ENCODE measurements around the gene NT5DC3. TPM values are rescaled to one million over a fixed set of nuclear protein-coding genes. Genes with fewer than 3 reads are reported as not detected.

Gene NT5DC3
- total and polyA plus RNA-seq, 2 donors (not counting 3 experiments of a cell fraction or from before 2014, with no cell fraction given), result 1.5 to 6.7 TPM

- CTCF ChIA-PET, result interaction anchor here (2.1 to 2.3 kb wide), 2 partner anchors 10 to 14 kb away, joined by 4 to 12 read pairs; no protein-coding TSS in a partner anchor
- H3K4me2 ChIP-seq (ENCODE audit: insufficient read depth, low read length), result no peak overlapping the region
- intact Hi-C loops (cut with micrococcal nuclease), result loop anchor here (5.0 kb wide), 1 partner anchor 76 kb away; no protein-coding TSS in a partner anchor
- no peak for FAIRE-seq
- H3K27me3 ChIP-seq (ENCODE audit: control insufficient read depth in 2 of 2, insufficient read depth in 2 of 2, low read length in 2 of 2), result no peaks in the 10 kb centered on the region
- H3K9me3 ChIP-seq (replicated peaks; ENCODE audit: control insufficient read depth, insufficient read depth, low read length), result no peaks in the 10 kb centered on the region
- TF ChIP-seq POLR2AphosphoS5 (IDR thresholded peaks at IDR 0.05; ENCODE audit: insufficient read depth, low read depth, low read length) (no peak), MYC (IDR thresholded peaks at IDR 0.05; ENCODE audit: low read depth, low read length) (no peak), EZH2 (IDR thresholded peaks at IDR 0.05; ENCODE audit: borderline replicate concordance, low read depth, low read length, severe bottlenecking) (no peak), FOS (IDR thresholded peaks at IDR 0.05; ENCODE audit: borderline replicate concordance, insufficient read depth, low read length) (no peak), GATA2 (IDR thresholded peaks at IDR 0.05; ENCODE audit: insufficient read depth, insufficient read length, low read depth, low read length) (no peak), JUN (IDR thresholded peaks at IDR 0.05; ENCODE audit: borderline replicate concordance, insufficient read depth, insufficient read length, low read depth) (no peak), POLR2A (IDR thresholded peaks at IDR 0.05; ENCODE audit: low read depth, low read length) (no peak), MAX (IDR thresholded peaks at IDR 0.05; ENCODE audit: insufficient read depth, insufficient read length) (no peak)
- TF ChIP-seq, protein P1, sequence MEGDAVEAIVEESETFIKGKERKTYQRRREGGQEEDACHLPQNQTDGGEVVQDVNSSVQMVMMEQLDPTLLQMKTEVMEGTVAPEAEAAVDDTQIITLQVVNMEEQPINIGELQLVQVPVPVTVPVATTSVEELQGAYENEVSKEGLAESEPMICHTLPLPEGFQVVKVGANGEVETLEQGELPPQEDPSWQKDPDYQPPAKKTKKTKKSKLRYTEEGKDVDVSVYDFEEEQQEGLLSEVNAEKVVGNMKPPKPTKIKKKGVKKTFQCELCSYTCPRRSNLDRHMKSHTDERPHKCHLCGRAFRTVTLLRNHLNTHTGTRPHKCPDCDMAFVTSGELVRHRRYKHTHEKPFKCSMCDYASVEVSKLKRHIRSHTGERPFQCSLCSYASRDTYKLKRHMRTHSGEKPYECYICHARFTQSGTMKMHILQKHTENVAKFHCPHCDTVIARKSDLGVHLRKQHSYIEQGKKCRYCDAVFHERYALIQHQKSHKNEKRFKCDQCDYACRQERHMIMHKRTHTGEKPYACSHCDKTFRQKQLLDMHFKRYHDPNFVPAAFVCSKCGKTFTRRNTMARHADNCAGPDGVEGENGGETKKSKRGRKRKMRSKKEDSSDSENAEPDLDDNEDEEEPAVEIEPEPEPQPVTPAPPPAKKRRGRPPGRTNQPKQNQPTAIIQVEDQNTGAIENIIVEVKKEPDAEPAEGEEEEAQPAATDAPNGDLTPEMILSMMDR (IDR thresholded peaks at IDR 0.05; ENCODE audit: extremely low read depth in 1 of 2, insufficient read depth in 1 of 2, low read depth in 1 of 2, low read length in 2 of 2), result no peak
- no peak overlapping the region for H2AFZ ChIP-seq (ENCODE audit: low read depth, low read length)
- no peak for DNase-seq (ENCODE audit: low read depth, low spot score)
- dilution Hi-C loops (cut with MboI; ENCODE audit: extremely low pct_ligation_motif_present, low sequenced_read_pairs), result no loop called here
- no peak overlapping the region for H3K27ac ChIP-seq (ENCODE audit: insufficient read depth, low read depth, low read length)
- no peaks in the 10 kb centered on the region for H3K9me1 ChIP-seq (replicated peaks; ENCODE audit: control insufficient read depth, extremely low read depth, insufficient read depth, low read length)
- no peaks in the 10 kb centered on the region for H3K4me1 ChIP-seq (ENCODE audit: control insufficient read depth, extremely low read depth, insufficient read depth, low read length)
- POLR2A ChIA-PET, result no interaction called here
- H3K79me2 ChIP-seq (ENCODE audit: control insufficient read depth, insufficient read depth, low read length), result no peaks in the 10 kb centered on the region
- no peak overlapping the region for H3K4me3 ChIP-seq (replicated peaks in 1 of 3; ENCODE audit: insufficient read depth in 1 of 3, low read depth in 1 of 3, low read length in 3 of 3)
- H4K20me1 ChIP-seq (replicated peaks; ENCODE audit: control insufficient read depth, extremely low read depth, insufficient read depth, low read length), result no peaks in the 10 kb centered on the region
- H3K9ac ChIP-seq (replicated peaks; ENCODE audit: extremely low read depth, insufficient read depth, low read length), result no peak overlapping the region
- no peaks in the 10 kb centered on the region for H3K36me3 ChIP-seq (ENCODE audit: control insufficient read depth in 2 of 2, extremely low read depth in 1 of 2, insufficient read depth in 2 of 2, low read length in 2 of 2)
- BruUV-seq (replicated peaks), result no TSS peak
These were observed 60.0 kb downstream of the NT5DC3 start for GRCh38 chr12:103780992-103781391.

Measured in endothelial cell of umbilical vein (primary cell).